ENCODE measurements around the gene FSTL1.

DNA sequence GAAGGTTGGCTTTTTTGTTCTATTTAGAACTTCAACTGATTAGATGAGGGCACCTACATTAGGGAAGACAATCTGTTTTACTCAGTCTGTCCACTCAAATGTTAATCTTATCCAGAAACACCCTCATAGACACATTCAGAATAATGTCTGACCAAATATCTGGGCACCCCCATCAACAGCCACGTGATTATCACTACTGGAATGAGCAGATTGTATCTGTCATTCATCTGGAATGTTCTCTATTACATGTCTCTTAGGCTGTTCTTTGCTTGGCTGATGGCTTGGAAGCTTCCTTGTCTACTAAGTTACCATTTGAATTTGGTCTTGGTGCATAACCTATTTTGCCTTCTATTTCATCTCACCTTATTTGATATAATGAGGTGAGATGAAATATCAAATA is 86.0 kb downstream of the FSTL1 start:
- TF ChIP-seq CTCF (IDR thresholded peaks at IDR 0.05): no peak
- no peak for TF ChIP-seq POLR2A (IDR thresholded peaks at IDR 0.05)
